SIG-M5 treated with dmso at 0.1 percent for 504 hours (cell line): Measurements from ENCODE around the gene RFESD.

Source experiments
- DNase-seq: peaks from one replicate; lab custom pipeline; 2025; ENCODE audit not compliant: unreplicated experiment; lab: John Stamatoyannopoulos, UW

Gene RFESD

DNA sequence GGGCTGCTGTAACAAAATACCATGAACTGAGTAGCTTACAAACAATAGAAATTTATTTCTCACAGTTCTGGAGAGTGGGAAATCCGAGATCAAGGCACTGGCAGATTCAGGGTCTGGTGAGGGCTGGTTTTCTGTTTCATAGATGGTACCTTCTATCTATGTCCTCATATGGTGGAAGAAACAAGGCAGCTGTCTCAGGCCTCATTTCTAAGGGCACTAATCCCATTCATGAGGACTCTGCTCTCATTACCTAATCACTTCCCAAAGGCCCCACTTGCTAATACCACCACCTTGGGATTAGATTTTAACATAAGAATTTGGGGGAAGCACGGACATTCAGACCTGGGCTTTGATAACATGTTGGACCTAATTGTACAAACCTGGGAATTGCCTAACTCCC lies 13.5 kb downstream of the RFESD start:
- DNase-seq, result no peak

DNA sequence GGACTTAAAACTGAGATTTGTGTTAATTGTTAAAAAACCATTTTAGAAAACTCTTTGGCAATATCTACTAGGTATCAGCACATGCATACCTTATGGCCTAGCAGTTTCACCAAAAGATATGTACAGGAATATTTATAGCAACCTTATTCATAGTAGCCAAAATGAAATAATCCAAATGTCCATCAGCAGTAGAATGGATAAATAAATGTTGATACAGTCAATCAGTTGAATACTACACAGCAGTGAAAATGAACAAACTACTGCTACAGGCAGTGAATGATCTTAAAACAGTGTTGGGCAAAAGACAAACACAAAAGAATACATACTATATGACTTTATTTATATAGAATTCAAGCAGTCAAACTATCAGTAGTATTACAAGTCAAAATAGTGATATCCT lies 16.4 kb downstream of the RFESD start:
- DNase-seq, result no peak

DNA sequence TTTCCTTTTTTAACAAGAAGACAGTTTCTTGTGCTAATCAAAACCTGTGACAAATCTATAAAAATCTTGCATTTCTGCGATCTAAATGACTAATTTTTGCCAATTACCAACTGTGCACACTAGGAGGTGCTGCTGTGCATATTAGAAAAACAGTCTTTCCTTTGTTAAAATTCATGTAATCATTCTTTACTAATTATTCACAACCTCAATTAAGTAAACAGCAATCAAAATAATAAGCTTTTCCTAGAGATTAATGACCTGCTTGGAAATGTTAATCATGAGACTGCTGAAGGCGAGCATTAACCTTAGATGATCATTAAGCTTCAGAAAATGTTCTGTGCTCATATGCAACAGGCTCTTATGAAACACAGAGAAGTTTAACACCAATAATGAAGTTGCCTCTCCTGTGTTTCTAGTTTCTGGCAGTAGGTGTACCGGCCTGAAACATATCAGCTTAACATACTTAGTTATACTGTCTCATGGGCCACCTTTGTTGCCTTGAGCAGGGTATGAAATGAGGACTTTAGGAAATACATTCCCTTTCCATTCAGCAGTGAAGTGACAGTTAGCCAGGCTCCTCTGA lies 17.7 kb downstream of the RFESD start:
- peak; percentile 30 for DNase-seq

DNA sequence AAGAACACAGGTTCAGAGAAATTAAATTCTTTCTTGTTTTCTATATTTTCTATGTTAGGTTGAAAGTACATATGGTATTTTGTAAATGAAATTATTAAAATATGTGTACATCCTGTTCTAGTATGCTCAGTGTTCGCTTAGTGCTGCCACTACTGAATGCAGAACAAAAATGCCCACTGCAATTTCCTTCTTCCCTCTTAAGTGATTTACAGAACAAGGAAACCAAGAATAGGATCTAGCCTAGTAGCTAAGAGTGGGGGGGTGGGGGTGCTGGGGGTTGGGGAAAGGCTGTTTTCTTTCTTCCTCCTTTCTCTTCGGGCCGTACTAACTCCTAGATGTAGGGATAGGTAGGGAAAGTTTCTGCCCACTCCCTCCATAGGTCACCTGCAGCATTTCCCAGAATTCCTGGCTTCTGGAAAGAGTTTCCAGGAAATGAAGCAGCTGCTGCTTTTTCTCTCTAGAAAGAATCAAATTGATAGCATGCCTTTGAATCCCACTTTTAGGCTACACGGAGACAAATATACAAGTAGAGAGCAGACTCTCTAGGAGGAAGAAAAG lies 20.6 kb downstream of the RFESD start:
- peak; percentile 36 for DNase-seq

DNA sequence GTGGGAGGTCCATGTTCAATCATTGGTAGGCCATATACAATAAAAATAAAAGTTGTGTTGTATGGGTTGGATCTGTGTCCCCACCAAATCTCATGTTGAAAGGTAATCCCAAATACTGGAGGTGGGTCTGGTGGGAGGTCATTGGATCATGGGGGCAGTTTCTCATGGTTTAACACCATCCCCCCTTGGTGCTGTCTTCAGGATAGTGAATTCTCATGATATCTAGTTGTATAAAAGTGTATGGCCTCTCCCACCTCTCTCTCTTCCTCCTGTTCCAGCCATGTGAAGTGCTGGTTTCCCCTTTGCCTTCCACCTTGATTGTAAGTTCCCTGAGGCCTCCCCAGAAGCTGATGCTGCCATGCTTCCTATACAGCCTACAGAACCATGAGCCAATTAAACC lies 21.1 kb downstream of the RFESD start:
- DNase-seq, result no peak

DNA sequence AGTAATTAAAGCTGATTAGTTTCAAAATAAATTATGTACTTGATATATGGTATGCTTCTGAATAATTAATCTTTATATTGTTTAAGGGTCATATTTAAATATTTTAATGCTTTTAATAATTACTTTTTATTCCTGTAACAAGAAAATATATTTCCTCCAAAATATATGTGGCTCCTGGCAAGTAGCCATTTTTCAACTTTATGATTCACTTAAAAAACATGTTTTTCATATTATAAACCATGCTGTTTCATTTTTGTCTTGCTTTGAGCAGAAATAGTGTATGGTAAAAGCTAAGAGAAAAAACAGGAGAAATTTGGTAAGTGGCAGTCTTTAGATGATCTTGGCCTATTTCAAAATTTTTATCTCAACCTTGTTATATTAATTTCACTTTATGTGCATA lies 21.6 kb downstream of the RFESD start:
- DNase-seq, result no peak

DNA sequence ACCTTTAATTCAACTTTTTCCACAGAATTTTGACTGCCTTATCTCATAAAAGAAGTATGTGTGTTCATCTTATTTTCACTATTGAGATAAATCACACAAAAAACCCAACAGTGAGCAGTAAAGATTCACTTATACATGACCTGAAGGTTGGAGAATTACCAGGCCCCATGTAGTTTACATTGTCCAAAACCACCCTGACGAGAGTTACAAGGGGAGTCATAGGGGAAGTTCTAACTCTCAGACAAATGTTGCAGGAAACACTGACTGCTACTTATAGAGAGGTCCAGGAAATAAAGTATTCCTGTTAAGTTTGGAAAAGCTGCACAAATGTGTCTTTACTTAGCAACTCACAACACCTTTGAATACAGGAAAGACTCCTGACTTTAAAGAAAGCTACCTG lies 22.2 kb downstream of the RFESD start:
- no peak for DNase-seq

DNA sequence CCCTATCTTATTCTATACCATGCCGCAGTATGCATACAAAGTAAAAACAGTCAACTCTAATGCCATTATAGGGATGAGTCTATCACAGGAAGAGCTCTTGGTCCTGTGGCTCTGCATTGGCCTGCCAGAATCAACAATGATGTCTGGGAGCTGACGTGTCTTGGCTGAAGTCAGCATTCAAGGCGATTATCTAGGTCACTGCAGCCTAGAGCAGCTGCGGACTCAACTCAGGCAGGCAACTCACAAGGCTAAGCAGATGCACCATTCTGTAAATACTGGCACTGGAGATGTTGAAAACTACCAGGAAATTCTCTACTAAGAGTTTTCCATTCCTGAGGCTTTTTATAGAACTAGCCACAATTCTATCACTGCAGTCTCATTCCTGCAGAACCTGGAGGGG lies 23.0 kb downstream of the RFESD start:
- no peak for DNase-seq

DNA sequence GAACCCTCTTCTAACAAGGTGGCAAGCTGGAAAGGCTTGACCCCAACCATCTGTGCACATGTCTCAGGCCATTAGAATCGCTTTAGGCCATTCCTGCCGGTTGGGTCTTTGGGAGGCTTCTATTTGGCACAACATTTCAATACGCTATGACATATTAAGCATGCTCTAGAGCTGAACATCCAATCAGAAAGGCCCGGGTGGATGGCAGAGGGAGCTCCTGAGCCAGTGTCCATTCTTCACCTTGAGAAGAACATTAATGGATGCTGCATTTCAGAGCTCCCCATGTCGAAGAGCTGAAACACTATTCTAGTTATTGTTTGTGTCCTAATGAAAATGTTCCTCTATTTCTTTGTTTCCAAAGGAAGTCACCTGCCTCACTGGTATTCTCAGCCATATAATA lies 23.4 kb downstream of the RFESD start:
- DNase-seq, result no peak

DNA sequence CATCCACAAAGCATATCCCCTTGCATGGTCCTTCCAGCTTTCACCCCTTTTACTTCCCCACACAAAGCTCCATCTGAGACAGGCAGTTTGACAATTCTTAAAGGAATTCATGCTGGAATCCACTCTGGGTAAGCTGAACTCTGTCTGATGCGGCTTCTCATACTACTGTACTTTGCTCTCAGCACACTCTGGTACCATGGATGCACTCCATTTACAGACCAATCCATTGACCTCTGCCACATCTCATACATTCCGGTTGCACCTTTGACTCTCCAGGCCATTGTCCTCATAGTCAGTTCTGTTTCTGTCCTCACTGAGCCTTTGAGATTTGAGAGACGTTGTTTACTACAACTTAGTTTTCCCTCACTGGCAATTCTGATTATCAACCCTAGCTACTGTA lies 24.0 kb downstream of the RFESD start:
- DNase-seq, result no peak

DNA sequence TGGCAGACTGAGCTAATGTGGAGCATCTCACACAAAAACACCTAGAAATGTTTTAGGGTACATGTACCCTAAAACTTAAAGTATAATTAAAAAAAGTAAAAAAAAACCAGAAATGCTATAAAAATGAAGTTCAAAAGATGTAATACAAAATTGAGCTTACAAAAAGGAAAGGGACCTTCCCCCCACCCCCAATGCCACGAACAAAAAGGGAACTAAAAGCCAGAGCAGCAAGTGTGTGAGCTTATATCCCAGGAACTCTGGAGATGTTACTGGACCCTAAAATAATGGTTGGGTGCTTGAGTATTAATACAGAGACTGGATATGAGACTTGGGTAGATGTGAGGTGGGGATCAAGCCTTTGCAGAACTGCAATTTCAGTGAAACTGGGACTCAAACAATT lies 25.2 kb downstream of the RFESD start:
- peak; percentile 24 for DNase-seq

DNA sequence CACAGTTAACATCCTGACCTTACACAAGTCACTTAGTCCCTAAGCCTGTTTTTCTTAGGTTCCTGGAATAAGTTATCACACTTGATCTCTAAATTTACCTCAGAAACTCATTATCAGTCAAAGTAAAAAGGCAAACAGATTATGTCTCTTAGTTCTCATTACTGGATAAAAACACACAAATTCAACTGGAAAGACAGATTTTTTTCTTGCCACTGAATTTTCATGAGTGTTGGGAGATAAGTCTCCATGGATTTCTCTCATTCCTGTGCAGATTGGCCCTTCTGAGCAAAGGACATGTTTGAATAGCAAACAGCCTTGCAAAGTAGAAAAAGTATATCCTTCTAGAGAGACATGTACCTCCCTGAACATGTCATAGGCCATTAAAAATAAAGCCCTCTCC lies 26.1 kb downstream of the RFESD start:
- no peak for DNase-seq

DNA sequence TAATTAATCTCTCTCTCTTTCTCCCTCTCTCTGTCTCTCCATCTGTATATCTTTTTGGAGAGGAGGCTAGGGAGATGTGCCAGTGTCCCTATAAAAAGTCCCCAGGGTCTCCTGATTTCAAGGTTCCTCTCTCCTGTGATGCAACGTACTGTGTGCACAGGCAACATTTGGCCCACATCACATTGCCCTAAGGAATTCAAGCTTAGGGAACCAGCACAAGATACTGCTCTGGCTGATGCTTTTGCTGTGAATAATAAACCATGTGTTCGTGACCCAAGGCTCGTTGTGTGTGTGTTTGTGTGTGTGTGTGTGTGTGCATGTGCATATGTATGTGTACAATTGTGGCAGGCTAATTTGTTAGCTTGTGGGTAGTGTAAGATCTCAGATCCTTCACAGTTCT lies 26.5 kb downstream of the RFESD start:
- DNase-seq, result no peak

DNA sequence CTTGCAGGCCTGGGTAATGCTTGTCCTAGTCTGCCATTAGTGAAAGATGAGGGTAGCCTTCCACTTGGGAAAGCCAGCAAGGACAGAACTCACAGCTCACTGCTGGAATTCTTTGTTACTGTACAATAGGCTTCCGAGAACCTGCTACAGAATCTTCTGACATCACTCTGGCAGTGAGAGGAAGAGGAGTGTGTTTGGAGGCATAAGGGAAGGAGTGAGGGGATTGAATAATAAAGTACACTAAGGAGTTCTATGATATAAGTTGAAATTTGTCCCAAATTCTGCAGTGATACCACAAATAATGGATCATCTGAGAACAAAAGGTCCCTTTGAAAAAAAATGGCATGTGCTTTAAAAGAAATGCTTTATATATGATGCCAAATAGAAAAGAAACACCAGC lies 36.3 kb downstream of the RFESD start, which contains the start of gene SPATA9:
Gene SPATA9 (minus strand): TSS at position 101 of the 400 bp plus-strand sequence. CDS start 137 bp downstream, outside the sequence.
- DNase-seq, result no peak

DNA sequence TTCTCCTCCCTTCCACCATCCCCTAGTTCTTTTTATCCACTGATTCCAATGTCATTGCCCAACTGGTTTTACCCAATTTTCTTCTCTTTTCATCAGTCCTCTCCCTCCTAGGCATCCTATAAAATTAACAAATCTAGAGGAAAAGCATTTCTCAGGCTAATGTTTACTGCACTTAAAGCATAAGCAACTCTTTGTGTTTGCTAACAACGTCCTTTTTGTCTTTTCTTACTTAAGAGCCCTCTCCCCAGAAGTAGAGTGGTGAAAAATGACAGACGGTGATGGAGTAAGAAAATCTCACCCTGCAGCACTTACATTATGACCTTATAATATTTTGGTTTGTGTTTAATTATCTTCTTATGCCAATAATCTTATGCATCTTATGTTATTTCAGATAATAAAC lies 37.8 kb downstream of the RFESD start:
- no peak for DNase-seq

DNA sequence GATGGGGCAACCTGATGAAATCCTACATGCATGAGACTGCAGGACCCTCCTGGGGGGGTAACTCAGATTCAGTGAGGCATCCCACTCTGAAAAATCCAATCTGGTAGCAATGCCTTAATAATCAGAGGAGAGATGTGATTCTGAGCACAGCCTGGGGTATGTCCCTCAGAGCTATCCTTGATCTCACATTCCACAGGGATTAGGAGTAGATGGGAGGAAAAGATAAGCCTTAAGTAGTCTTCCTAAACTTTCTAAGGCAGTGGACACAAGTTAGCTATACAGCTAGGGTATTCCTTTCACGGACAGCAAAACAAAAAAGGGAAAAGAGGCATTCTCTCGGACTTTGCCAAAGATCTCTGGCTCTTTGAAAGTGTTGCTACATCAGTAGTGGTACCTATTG lies 40.1 kb downstream of the RFESD start:
- DNase-seq, result no peak

DNA sequence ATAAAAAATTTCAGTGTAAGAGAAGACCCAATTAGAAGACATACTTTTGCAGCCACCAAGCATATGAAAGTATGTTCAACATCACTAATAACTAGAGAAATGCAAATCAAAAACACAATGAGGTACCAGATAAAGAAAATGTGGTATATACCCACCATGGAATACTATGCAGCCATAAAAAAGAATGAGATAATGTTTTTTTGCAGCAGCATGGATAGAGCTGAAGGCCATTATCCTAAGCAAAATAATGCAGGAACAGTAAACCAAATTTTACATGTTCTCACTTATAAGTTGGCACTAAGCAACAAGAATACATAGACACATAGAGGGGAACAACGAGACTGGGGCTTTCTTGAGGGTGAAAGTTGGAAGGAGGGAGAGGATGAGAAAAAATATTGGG lies 43.1 kb downstream of the RFESD start:
- no peak for DNase-seq

DNA sequence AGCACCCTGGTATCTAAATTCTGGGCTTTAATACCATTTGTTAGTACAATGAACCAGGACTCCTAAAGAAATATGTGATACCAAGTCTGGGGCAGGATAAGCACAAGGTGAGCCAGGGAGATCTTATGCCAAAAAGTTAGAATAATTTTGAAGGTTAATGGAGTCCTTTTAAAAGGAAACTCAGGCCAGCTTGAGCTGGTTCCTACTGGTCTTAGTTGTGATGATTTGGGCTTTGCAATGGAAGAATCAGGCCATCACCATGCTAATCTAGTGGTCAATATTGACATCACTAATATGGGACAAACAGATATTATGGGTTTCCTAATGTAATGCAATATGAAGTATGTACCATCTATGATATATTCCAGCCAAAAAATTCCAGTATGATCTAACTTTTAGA lies 43.8 kb downstream of the RFESD start:
- no peak for DNase-seq

DNA sequence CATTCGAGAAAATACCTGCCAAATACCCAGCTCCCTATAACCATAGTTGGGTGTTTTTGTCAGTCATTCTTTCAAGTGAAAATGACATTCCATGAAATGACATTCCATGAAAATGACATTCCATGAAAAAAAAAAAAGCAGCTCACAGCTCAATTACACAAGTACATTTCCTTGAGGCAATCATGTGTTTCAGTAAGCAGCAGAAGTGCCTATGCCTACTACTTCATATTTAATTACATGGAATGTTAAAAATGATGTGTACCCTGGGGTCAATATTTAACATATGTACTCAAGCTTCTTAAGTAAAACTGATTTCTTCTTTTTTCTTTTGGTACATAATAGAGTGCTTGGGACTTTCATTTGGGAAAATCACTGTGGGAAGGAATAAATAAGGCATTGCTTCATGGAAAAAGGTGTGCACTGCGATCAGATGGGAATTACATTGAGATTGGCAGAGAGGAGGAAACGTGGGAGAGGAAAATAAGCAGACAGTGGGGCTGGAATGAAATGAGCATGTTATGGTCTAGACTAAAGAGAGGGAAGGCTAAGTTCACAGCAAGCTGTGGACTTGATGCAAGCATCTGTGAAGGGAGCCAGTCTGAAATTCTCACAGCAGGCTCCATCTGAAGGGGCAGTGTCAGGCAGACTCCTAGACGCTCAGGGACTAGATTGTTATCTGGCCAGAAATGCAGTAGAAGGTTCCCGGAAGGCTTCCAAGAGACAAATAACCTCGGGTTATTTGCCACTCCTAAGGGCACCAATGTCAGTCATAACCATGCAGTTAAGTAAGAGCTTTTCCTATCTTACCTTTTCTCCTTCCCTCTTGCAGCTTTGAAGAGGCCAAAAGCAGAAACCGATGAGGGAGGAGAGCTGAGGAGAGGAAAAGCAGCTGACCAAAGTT lies 51.5 kb downstream of the RFESD start:
- DNase-seq, result peak; percentile 28

DNA sequence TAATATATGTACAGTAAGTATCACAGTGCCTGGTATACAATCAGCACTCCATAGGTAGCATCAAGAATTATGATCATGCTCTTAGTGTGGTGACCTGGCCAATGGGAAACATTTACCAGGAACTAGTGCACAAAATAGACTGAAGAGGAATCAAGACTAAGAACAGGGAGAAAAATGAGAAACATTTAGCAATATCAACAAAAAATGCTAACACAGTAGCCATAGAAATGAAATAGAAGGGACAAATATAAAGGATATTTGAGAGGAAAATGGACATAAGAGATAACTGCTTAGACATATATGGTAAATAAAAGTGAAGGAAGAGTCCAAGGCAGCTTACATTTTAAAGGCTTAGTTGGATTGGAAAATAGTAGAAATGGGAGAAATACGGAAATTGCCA lies 52.8 kb downstream of the RFESD start:
- no peak for DNase-seq

DNA sequence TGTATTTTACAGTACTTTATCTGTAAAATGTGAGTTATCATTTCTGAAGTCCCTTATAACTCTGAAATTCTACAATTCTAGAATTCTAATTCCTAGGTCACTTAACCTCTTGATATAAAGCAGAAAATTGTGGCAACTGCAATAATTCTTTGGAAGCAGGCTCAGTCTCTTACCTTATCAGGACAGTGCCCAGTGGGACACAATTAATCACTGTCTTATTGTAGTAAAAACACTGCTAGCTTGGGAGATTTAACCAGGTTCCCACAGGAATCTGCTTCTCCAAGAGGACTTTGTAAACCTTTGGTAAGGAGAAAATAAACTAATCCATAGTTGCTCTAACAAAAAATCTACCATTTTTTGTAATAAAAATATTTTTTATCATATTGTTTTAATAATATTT lies 54.5 kb downstream of the RFESD start:
- no peak for DNase-seq

DNA sequence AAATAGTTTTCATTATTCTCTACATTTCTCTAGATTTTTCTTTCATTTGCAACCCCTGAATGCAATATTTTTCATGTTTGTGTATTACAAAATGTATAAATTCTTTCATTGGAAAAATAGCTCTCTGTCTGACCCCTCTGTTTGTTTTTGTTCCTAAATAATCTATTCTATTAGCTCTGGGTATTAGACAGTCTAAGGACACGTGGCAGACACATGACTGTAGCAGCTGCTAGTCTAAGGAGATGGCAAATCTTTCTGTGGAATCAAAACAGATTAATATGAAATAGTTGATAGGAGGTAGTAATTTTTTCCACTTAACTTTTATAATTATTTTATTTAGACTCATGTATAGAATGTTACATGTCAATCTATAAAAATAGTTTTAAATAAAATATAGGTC lies 57.6 kb downstream of the RFESD start:
- DNase-seq, result no peak
